HG02571 (cell line): ENCODE measurements around the gene GNG8.

Source experiments
- ATAC-seq: cut with Tn5 transposase; IDR thresholded peaks from one replicate; pipeline ENCODE4 v1.9.1; 2021; ENCODE audit warnings: mild to moderate bottlenecking, moderate library complexity; ENCODE audit not compliant: unreplicated experiment

The GNG8 gene

GRCh38 chr19:46635920-46636761 lies at the start of gene GNG8:
Gene GNG8 (minus strand): TSS chr19:46636202. CDS start chr19:46634682, 1,520 bp downstream.
- no peak for ATAC-seq

GRCh38 chr19:46685189-46685588 lies 49.2 kb upstream of the GNG8 start:
- ATAC-seq, result no peak

- ATAC-seq, result no peak
Observed at GRCh38 chr19:46678110-46678732, 42.2 kb upstream of the GNG8 start.

- no peak for ATAC-seq
Observed at GRCh38 chr19:46674416-46675178, 38.6 kb upstream of the GNG8 start.

GRCh38 chr19:46670813-46671212 lies 34.8 kb upstream of the GNG8 start:
- ATAC-seq, result no peak

- no peak for ATAC-seq
Observed at GRCh38 chr19:46668662-46669061, 32.7 kb upstream of the GNG8 start.

DNA sequence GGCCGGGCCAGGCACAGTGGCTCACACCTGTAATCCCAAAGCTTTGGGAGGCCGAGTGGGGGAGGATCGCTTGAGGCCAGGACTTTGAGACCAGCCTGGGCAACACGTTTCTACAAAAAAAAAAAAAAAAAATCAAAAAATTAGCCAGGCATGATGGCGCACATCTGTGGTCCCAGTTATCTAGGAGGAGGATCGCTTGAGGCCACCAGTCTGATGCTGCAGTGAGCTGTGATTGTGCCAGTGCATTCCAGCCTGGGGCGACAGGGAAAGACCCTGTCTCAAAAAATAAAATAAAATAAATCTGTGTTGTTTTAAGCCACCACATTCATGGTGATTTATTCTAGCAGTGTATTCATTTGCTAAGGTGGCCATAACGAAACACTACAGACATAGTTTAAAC lies 29.1 kb upstream of the GNG8 start:
- ATAC-seq, result no peak

- no peak for ATAC-seq
Observed at GRCh38 chr19:46661735-46662592, 26.0 kb upstream of the GNG8 start.

DNA sequence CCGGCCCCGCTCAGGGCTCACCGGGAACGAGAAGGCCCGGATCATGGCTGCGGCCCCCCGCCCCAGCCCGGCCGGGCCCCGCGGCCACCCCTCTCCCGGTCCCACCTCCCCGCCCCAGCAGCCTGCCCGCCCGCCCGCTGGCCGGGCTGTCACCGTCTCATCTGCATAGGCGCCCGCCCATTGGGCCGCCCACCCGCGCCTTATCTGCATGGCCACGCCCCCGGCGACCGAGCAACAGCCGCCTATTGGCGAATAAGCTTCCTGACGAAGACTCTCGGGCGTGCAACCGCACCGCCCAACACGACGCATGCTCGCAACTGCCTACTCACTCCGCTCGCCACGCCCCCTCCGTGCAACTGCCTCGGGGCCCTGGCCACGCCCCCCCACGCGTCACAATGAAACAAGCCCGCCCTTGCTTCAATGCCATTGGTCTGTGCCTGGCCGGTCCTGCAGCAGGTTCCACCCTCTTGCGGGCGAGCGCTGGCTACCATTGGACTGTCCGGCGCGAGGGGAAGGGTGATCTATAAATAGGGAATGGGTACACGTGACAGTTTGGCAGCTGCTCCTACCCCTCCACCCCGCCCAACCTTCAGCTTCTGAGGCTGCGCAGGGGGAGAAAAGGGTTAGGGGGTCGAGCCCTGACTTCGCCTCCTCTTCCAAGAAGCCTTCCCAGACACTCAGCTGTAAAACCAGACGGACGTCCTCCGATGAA lies 25.2 kb upstream of the GNG8 start, which contains the start of gene DACT3:
DACT3 (minus strand) TSS at position 163 of the 712 bp plus-strand sequence; CDS start at position 45, 118 bp downstream.
- peak; percentile 88 for ATAC-seq

- ATAC-seq, result no peak
Observed at GRCh38 chr19:46660551-46661019, 24.6 kb upstream of the GNG8 start.

- ATAC-seq, result no peak
Observed at GRCh38 chr19:46660008-46660517, 24.1 kb upstream of the GNG8 start.

DNA sequence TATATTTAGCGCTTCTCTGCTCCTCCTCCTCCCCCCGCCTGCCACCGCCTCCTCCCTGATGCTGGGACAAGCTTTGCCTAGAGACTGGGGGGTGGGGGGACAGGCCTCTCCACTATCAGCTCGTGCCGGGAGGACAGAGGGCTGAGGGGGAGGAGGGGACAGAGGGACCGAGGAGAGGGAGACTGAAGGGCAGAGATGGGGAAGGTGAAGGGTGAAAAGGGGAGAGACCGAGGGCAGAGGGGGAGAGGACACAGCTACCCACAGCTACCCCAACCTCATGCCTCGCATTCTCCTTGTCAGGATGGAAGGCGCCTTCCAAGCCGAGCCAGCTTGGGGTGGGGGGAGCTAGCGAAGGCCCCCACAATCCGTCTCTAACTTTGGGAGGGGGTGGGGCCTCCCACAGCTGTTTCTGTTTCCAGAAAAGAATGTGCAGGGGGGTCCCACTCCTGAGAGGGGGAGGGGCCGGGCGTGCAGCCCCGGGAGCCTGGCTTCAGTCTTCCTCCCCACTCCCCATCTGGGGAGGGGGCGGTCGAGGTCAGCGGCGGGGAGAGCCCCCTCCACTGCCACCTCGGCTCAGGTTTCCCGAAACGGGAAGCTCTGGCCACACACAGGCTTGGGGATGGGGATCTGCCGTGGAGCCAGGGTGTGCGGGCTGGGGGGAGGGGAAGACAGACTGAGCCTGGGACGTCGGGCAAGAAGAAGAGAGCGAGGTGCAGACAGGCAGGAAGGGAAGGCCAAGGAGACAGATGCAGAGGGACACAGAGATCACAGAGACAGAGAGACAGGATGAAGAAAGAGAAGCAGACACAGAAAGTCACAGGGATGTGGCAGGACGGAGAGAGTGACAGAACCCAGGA lies 23.4 kb upstream of the GNG8 start:
- ATAC-seq, result no peak

- no peak for ATAC-seq
Observed at GRCh38 chr19:46656541-46656940, 20.5 kb upstream of the GNG8 start.

DNA sequence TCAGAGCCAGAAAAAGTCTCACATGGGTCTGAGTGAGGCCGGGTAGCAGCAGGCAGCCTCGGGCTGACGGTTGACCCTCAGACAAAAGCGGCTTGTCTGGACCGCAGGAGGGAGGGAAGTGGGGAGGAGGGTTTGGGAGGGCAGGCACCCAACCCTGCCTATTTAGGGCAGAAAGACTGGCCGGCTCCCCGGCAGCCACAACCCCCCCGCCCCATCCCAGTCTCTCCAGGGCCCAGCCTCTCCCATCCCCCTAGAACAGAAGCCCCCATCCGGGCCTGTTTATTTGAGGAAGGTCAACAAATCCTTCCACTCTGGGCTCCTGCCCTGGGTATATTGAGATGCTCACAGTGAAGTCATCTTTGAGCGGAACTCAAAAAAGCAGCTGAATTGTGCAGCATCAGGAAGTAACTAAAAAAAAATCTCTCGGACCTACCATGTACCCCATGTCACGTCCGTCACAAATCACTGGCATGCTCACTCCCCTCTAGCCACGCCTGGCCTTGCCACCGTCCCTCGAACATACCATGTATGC lies 18.7 kb upstream of the GNG8 start:
- no peak for ATAC-seq

- ATAC-seq, result no peak
Observed at GRCh38 chr19:46650445-46650844, 14.4 kb upstream of the GNG8 start.

DNA sequence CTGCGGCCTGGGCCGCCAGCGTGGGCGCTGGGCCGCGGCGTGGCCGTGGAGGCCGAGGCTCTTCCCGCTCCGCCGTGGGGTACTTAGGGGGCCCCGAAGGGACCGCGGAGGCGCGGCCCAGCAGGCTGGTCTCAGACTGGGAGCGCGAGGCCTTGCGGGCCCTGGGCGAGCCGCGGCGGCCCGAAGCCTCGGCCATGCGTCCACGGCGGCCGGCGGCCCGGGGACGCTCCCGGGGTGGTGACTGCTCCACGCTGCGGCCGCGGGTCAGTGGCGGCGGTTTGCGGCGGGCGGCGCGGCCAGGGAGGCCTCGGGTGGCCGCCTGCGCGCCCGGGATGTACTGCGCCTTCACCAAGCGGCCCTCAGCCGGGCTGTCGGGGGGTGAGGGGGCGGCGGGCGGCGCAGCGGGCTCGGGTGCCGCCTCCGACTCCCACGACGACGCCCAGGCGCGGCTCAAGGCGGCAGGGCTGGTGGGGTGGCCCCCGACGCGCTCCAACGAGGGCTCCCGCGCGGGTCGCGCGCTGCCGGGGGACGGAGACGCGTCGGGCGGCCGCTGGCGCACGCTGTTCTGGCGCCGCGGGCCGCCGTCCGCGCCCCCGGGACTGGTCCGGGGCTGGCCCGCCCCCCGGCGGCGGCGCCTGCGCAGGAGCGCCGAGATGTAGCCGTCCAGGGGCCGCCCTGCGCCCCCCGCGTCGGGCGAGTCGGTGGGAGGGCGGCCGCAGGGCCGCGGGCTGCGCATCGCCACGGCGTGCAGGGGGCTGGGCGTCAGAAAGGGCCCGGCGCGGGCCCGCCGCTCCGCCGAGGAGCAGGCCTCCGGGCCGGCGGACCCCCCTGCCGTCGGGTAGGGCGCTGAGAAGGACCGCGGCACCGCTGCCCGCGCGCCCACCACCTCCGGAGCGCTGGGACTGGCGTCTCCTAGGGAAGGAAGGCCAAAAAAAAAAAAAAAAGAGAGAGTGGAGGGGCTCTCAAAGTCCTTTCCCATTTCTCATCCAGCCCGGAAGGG lies 13.3 kb upstream of the GNG8 start:
- no peak for ATAC-seq
